KMS-11 (cell line): ENCODE measurements around the gene HHIPL1.

Experiments used
- H2AFZ ChIP-seq: fragments of 200-600 bp; sonication (generic); 2 replicates; pipeline ENCODE4 v1.6.1; 2016; ENCODE audit warnings: antibody characterized with exemption, mixed run types, low read depth
- H3K27ac ChIP-seq: fragments of 200-600 bp; sonication (generic); 2 replicates; pipeline ENCODE4 v1.6.1; 2016; ENCODE audit warnings: mild to moderate bottlenecking, mixed run types
- H3K27me3 ChIP-seq: fragments of 200-600 bp; sonication (generic); 2 replicates; pipeline ENCODE4 v1.6.1; 2017; ENCODE audit warnings: mild to moderate bottlenecking, low read depth, mixed run types, moderate library complexity; ENCODE audit not compliant: insufficient read depth
- H3K36me3 ChIP-seq: fragments of 200-600 bp; sonication (generic); 2 replicates; pipeline ENCODE4 v1.6.1; 2017; ENCODE audit warnings: mild to moderate bottlenecking, mixed run types; ENCODE audit not compliant: insufficient read depth
- H3K4me1 ChIP-seq: fragments of 200-600 bp; sonication (generic); 2 replicates; pipeline ENCODE4 v1.6.1; 2016; ENCODE audit warnings: mild to moderate bottlenecking, low read depth, mixed run types; ENCODE audit not compliant: poor library complexity, severe bottlenecking
- H3K4me2 ChIP-seq: fragments of 200-600 bp; sonication (generic); 2 replicates; pipeline ENCODE4 v1.7.0; 2016; ENCODE audit warnings: mild to moderate bottlenecking, mixed run types
- H3K4me3 ChIP-seq: fragments of 200-600 bp; sonication (generic); IDR thresholded peaks from 2 replicates; pipeline ENCODE4 v1.6.1; 2017; ENCODE audit warnings: low read depth, low read length, mixed read lengths; ENCODE audit not compliant: insufficient read depth
- H3K79me2 ChIP-seq: fragments of 200-600 bp; sonication (generic); 2 replicates; pipeline ENCODE4 v1.6.1; 2016; ENCODE audit warnings: low read depth, mixed run types; ENCODE audit not compliant: insufficient read depth
- H3K9ac ChIP-seq: fragments of 200-600 bp; sonication (generic); 2 replicates; pipeline ENCODE4 v1.6.1; 2016; ENCODE audit warnings: mild to moderate bottlenecking, mixed run types
- H4K20me1 ChIP-seq: fragments of 200-600 bp; sonication (generic); 2 replicates; pipeline ENCODE4 v1.6.1; 2016; ENCODE audit warnings: mild to moderate bottlenecking, mixed run types; ENCODE audit not compliant: insufficient read depth
- CTCF ChIP-seq: fragments of 200-600 bp; sonication (generic); conservative IDR thresholded peaks from 2 replicates; pipeline ENCODE4 v1.6.1; 2017; ENCODE audit warnings: low read depth, mild to moderate bottlenecking, antibody characterized with exemption, low read length, moderate library complexity, mixed read lengths

The HHIPL1 gene

GRCh38 chr14:99681101-99681831 lies 36.3 kb downstream of the HHIPL1 start:
- Histone ChIP-seq H3K4me3 (no peak overlapping the region), H3K9ac (no peak overlapping the region), H3K4me1 (peaks cover 5% of the 10 kb centered on the region), H3K36me3 (no peaks in the 10 kb centered on the region), H3K79me2 (no peaks in the 10 kb centered on the region), H3K27ac (no peak overlapping the region), H3K27me3 (no peaks in the 10 kb centered on the region), H4K20me1 (no peaks in the 10 kb centered on the region), H2AFZ (no peak overlapping the region), H3K4me2 (no peak overlapping the region)
- no peak for TF ChIP-seq CTCF

- H3K27ac ChIP-seq, result no peak overlapping the region
- peaks cover 5% of the 10 kb centered on the region for H3K4me1 ChIP-seq
- H4K20me1 ChIP-seq, result no peaks in the 10 kb centered on the region
- H3K27me3 ChIP-seq, result no peaks in the 10 kb centered on the region
- no peaks in the 10 kb centered on the region for H3K36me3 ChIP-seq
- H3K9ac ChIP-seq, result no peak overlapping the region
- no peak overlapping the region for H3K4me2 ChIP-seq
- TF ChIP-seq CTCF, result no peak
- no peaks in the 10 kb centered on the region for H3K79me2 ChIP-seq
- H3K4me3 ChIP-seq, result no peak overlapping the region
- no peak overlapping the region for H2AFZ ChIP-seq
These were observed 36.9 kb downstream of the HHIPL1 start for GRCh38 chr14:99681832-99682148.

- Histone ChIP-seq H3K4me3 (no peak overlapping the region), H3K79me2 (no peaks in the 10 kb centered on the region), H3K4me2 (peak overlapping the region; percentile 92), H3K9ac (peak overlapping the region; percentile 84), H3K36me3 (no peaks in the 10 kb centered on the region), H3K27ac (peak overlapping the region; percentile 72), H3K4me1 (peaks cover 5% of the 10 kb centered on the region), H3K27me3 (no peaks in the 10 kb centered on the region), H4K20me1 (no peaks in the 10 kb centered on the region), H2AFZ (peak overlapping the region; percentile 100)
- TF ChIP-seq CTCF, result peak; percentile 85
These were observed 38.1 kb downstream of the HHIPL1 start for GRCh38 chr14:99682809-99683618.

GRCh38 chr14:99683619-99684409 lies 38.9 kb downstream of the HHIPL1 start, which contains the start of gene CYP46A1:
CYP46A1 (plus strand) TSS chr14:99684298; CDS start chr14:99684418, 120 bp downstream.
- Histone ChIP-seq H3K27me3 (no peaks in the 10 kb centered on the region), H3K9ac (peak within 1 kb of the TSS; percentile 84), H3K4me3 (no peak within 1 kb of the TSS), H3K79me2 (no peaks in the 10 kb centered on the region), H3K4me1 (peaks cover 5% of the 10 kb centered on the region), H3K36me3 (no peaks in the 10 kb centered on the region), H2AFZ (peak within 1 kb of the TSS; percentile 100), H3K4me2 (peak within 1 kb of the TSS; percentile 92), H4K20me1 (no peaks in the 10 kb centered on the region), H3K27ac (peak within 1 kb of the TSS; percentile 72)
- TF ChIP-seq CTCF, result no peak
